GM21717 (cell line): Measurements from ENCODE around the gene PCBP4.

Experiments used
- ATAC-seq: cut with Tn5 transposase; IDR thresholded peaks from one replicate; pipeline ENCODE4 v1.9.1; 2021; ENCODE audit warnings: mild to moderate bottlenecking, moderate library complexity; ENCODE audit not compliant: unreplicated experiment

Gene PCBP4

DNA sequence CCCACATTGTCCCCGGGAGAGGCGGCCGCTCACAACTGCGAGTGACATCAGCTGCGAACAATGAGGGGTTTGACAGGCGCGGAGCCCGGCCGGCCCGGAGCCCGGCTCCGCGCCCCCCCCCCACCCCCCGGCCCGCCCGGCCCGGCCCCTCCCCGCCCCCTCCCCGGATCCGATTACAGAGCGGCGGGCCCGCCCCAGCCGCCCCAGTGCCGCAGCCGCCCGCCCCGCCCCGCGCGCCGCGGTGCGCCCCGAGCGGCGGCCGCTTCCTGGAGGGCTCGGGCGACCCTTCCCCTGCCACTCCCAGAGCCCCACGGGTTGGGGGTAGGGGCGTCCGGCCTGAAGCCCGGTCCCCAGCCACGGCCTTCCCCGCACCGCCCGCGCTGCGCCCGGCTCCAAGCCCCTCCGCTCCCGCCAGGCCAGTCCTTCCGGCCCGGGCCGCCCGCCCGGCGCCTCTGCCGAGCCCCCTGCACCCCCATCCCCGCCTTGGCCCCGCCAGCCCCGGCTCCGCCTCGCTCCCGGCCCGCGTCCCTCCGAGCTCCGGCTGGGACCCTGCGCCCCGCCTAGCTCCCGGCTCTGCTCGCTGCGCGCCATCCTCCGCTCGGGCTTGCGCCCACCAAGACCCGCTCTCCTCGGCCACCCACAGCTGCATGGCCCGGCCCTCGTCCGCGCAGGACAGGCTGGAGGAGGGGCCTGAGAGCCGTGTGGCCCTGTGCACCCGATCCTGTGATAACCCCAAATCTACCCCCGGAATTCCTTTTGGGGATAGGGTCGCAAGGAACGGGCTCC is at the start of gene PCBP4:
PCBP4 (minus strand) TSS at position 71 of the 786 bp plus-strand sequence. CDS start 6,214 bp downstream, outside the sequence.
- ATAC-seq, result no peak

DNA sequence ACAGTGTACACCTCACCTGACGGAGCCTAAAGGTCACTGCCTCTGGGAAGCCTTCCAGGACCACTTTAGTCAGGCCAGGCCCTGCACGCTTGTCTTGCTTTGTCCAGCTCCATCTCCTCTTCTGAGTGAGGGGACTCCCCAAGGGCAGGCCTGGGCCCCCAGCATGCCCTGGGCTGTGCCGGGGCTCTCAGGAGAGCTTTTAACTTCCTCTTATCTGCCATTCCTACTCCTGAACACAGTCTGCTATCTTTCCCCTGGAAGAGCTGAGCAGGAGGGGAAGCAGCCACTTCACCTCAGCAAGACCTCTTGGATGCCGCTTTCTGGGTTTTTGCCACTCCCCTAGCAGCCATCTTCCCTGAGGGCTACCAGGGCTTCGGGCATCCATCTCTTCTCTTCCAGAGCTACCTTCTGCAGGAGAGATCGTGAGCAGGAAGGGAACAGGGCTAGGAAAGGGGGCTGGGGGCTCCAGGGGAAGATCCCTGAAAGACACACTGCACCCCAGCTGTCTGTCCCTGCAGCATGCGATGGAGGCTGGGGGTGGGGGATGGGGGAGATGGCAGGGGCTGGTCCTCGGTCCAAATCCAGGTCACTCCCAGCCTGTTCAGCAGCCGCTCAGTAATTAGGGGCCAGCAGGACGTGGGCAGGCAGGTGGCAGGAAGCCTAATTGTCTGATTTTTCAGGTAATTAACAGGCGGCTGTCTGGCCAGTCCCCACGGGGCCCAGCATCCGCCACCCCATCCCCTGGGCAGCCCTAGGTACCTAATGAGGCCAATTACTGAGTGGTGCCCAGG is 48.4 kb upstream of the PCBP4 start:
- no peak for ATAC-seq

DNA sequence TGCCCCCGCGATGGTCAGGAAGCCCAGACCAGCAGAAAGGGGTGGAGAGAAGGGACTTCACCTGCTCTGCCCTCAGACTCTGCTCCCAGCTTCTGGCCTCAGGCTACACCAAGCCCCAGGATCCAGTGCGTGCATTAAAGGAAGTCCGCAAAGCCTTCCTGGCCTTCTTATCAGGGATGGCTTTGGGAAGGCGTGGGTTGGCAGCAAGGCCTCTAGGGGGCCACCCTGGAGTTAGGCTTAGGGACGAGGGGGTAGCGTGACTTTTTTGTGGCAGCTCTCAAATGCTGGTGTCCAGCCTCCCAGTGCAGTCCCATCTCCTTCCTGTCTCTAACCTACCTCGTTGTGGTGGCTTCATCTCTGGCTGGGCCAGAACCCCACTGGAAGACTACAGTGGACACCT is 47.4 kb upstream of the PCBP4 start:
- no peak for ATAC-seq

DNA sequence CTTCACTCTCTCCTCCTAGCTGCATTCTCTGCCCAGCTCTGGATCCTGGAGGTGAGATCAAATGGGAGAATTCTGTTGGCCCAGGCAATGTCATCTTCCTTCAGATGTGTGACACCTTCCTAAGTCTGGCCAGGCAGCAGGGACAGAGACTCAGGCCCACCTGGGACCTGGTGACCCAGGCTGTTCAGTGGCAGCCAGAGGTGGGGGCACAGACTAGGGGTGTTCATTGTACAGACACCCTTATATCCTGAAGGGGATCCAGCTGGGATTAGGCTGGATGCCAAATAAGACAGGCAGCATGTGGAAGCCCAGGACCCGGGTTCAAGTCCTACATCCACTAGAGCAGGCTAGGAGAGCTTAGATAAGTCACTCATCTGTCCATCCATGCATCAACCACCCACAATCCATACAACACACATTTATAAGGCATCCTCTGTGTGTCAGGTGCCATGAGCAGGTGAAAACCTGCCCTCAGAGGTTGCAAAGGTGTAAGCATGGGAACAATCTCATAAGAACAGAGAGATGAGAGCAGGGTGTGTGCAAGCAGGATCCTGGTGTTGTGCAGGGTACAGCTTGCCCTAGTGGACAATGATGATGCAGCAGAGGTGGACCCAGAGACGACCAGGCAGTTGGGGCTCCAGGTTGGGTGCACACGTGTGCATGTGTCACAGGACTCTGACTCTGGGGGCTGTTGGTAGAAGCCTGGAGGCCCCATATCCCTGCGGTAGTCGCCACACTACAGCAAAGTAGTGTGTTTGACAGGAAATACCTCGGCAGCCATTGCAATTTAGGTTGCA is 46.7 kb upstream of the PCBP4 start:
- no peak for ATAC-seq

DNA sequence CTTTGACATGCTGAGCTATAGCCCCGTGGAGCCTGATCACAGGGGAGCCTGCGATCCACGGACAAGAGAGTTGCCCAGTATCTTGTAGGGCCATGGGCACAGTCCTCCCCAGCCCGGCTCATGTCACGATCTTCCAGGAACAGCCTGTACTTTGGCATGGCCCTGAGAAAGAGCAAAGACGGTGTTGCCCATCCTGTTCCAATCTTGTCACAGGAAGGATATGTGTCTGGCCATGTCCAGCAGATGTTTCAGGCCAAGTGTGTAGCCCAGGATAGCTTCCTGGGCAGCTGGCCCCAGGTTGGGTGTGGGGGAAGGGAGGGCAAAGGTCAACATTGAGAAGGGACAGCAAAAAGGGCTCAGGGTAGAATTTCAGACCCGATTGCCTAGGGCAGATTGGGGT is 45.4 kb upstream of the PCBP4 start:
- no peak for ATAC-seq

DNA sequence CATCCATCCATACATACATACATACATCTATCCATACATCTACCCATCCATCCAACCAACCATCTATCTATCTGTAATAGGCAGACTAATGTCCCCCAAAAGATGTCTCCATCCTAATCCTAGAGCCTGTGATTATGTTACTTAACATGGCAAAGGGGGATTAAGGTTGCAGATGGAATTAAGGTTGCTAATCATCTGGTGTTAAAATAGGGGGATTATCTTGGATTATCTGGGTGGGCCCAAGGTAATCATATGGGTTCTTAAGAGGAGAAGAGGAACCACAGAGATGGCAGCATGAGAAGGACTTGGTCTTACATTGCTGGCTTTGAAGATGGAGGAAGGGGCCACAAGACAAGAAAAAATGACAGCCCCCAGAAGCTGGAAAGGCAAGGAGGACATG is 43.2 kb upstream of the PCBP4 start:
- no peak for ATAC-seq

DNA sequence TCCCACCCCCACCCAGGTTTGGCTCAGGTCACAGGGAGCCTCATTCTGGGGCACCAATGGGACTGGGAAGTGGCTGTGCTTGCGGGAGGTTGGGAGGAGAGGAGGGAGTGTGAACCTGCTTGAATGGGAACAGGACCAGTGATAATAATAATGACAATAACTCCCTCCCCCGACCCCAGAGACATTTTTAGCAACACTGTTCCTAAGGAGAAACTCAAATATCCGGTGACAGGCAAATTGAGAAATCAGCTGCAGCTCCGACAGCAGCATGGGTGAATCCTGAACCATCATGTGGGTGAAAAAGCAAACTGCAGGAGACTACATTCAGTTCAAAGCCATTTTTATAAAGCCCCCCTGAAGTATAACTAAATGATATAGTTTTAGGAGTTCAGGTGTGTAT is 40.0 kb upstream of the PCBP4 start:
- ATAC-seq, result no peak

DNA sequence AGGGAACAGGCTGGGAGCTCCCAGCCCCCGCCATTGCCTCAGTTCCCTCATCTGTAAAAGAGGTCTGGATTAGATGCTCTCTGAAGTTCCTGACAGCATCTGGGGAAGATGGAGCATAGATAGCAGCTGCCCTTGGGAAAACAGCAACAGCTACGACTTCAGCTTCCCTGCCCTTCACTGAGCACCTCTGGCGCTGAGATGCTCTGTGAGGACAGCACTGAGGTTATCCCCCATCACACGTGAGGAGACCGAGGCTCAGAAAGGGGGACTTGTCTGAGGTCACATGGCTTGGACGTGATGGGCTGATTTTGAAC is 39.5 kb upstream of the PCBP4 start:
- no peak for ATAC-seq

DNA sequence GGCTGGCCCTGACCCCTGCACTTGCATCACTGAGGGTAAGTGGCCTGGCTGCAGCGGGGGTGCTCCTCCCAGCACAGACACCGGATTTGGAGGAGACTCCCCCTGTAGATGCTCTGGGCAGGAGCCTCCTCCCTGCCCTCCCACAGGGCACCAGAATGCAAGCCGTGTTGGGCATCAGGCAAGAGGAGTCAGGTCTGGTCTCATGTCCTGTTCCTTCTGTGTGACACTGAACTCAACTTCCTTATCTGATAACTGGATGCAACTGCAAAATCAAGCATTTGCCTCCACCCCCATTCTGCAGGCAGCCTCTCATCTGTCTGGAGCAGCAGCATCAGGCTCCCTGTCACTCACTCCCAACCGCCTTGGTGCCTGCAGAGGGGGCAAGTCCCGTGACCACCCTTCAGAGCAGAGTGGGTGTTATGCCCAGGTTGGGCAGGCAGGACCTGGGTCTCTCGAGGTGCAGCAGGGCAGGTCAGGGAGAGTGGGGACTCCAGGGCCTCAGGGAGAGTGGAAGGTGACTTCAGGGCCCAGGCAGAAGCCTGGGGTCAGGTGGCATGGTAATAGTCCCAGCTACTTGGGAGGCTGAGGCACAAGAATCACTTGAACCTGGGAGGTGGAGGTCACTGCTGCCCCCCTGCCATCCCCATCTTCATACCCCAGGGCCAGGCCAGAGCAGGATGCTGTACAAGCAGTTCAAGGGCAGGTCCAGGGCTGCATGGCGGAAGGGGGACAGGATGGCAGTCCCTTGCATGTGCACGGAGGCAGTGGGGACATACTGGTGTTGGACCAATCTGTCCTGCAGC is 39.0 kb upstream of the PCBP4 start:
- no peak for ATAC-seq

DNA sequence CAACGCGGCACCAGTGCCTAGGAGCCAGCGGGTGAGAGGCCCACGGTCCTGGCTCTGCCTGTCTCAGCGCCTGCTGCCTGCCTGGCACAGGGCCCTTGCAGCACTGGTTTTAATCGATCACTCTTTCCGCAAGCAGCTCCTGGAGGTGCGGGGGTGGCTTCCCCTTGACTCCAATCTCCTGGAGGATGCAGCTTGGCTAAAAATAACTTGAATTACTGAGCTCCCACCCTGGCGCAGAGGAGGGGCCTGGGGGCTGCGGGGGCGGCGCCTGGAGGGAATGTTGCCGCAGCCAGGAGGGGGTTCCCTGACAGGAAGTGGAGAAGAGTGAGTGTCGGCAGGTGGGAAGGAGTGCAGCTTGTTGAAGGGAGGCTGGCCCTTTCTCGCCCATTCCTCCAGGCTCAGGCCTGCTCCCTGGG is 38.3 kb upstream of the PCBP4 start:
- no peak for ATAC-seq

DNA sequence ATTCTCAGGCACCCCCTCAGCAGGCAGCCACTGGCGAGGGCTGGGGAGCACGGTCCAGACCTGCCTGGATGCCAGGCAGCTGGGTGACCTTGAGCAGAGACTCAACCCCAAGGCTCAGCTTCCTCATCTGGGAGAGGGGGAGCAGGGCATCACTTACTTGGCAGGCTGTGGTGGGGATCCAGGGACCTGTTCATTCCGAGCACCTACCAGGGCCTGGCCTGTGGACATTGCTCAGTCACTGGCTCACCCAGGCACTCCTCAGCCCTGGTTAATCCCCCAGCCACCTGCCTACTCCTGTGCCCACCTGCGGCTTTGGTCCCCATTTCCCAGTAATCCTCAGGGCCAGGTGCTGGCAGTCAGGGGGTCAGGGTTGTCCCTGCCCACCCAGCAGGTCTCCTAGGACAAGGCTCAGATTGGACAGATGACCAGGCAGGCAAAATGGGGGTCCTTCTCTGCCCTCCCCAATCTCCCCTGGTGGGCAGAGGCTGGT is 37.7 kb upstream of the PCBP4 start:
- ATAC-seq, result no peak

DNA sequence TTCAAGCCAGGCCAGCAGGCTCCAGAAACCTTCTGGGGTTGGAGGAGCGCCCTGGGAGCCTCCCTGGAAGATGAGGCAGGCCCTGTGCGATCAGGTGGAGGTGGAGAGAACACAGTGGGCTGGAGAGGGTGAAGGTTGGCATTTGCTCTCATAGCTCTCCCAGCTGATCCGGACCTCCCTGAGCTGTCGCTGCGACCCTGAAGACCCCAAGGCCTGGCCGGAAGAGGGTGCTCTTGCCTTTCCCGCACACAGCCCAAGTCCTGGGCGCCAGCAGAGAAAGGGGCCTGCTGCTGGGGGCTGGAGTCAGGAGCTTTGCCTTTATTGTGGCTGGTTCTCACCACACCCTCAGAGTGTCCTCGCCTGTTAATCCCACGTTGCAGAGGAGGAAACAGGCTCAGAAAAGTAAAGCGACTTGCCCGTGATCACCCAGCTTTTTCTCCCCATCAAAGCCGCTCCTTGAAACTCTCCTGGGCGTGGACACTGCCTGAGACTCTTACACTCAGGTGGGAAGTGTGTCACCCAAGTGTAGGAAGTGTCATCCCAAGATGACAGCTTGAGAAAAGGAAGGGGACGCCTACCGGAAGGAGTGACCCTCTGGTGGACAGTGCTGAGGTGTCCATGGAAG is 37.0 kb upstream of the PCBP4 start:
- ATAC-seq, result no peak

DNA sequence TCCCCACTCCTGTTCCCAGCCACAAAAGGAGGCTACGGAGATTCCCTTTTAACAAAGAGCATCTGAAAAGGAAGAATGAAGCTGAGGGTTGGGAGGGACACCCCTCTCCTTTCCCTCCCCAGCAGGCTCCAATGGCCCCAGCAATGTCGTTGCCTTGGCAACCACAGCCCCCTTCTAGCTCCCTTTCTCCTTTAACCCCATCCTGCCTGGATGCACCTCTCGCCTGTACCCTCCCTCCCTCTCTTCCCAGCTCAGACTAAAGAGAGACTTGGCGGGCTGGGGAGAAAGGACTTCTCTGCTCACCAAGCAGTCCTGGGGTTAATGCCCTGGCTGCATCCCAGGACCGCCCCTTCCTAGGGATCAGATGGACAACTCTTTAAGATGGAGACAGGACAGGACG is 35.5 kb upstream of the PCBP4 start:
- no peak for ATAC-seq

DNA sequence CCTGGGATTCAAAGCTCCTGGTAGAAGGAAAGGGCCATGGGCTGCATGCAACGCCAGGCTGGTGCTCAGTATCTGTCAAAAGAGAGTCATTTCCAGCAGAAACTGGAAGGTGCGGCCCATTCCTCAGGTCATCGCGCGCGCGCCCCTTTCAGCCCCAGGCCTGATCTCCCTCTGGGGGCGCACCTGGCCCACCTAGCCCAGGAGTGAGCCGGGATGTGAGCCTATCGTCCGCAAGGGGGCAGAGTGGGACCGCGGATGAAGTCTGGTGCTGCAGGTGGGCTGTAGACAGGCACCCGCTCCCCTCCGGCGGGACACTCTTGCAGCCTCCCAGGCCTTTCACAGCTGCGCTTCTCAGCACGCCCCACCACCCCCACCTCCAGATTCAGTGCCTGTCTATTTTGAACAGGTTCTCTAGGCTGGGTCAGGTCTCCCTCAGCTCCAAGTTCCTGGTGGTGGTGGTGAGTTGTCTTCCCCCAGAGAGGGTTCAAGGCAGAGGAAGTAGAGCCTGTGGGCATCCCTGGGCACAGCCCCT is 34.3 kb upstream of the PCBP4 start:
- ATAC-seq, result peak; percentile 69

DNA sequence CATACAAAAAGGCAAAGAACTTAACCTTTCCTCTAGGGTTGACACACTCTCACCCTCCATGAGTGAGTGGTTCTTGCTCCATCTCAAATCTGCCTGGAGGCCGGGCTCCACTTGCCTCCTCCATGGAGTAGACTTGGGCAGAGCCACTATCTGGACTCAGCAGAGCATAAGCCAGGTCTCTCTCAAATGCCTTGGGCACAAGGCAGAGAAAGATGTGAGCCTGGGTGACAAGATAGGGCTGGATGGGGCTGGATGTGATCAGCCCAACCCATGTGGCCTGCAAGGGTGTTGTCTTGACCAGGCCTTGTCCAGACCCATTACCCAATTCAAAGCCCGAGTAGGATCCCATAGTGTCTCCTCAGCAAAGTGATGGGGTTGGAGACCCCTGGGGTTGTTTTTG is 32.6 kb upstream of the PCBP4 start:
- ATAC-seq, result no peak

DNA sequence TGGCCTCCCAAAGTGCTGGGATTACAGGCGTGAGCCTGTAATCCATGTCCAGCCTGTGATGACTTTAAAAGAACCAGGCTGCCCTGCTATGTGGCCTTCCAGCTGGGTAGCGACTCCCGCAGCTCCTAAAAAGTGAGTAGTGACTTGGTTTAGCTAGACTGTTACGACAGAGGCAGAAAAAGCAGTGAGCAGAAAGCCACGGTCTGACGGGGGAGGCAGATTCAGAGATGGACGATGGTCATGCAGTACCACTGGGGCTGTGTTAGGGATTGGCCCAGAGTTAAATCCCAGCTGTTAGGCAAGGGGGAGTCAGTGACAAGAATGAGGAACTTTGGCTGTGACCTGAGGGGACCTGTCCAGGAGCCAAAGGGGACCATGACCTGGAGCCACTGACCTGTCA is 31.5 kb upstream of the PCBP4 start:
- no peak for ATAC-seq

DNA sequence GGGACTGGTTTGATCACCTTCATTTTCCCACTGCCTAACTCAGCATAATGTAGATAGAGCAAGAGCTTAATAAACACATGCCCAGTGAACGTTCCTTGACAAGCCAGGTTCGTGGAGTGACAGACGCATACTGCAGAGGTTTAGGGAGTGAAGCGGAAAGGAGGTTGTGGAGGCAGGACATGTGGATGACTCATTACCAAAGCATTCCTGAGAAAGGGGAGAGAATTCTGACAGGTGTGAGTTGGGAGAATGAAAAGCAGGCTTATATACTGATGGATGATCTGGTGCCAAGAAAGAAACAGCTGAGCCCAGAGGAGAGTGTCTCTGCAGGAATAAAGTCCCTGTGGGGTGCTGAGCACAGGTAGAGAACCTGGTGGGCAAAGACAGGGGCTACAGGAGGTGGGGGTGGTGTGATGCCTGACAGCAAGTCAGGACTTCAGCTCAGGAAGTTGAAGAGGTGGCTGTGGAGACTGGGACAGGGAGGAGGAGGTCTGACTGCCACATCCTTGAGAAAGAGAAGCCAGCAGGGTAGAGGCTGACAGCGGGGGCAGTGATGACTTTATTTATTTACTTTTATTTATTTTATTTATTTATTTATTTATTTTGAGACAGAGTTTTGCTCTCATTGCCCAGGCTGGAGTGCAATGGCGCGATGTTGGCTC is 30.8 kb upstream of the PCBP4 start:
- ATAC-seq, result no peak

DNA sequence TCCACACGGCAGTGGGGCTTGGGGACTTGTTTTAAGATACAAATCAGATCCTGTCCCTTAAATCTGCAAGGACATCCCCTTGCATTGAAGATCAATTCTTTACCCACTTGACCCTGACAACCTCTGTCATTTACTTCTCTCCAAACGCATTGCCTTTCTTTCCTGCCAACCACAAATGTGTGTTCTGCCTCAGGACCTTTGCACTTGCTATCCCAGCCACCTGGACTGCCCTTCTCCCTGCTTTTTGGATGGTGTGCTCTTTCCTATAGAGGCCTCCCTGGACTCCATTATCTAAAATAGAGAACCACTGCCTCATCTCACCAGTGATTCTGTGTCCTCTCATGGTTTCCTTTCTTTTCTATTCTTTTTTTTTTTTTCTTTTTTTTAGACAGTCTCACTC is 29.9 kb upstream of the PCBP4 start:
- no peak for ATAC-seq

DNA sequence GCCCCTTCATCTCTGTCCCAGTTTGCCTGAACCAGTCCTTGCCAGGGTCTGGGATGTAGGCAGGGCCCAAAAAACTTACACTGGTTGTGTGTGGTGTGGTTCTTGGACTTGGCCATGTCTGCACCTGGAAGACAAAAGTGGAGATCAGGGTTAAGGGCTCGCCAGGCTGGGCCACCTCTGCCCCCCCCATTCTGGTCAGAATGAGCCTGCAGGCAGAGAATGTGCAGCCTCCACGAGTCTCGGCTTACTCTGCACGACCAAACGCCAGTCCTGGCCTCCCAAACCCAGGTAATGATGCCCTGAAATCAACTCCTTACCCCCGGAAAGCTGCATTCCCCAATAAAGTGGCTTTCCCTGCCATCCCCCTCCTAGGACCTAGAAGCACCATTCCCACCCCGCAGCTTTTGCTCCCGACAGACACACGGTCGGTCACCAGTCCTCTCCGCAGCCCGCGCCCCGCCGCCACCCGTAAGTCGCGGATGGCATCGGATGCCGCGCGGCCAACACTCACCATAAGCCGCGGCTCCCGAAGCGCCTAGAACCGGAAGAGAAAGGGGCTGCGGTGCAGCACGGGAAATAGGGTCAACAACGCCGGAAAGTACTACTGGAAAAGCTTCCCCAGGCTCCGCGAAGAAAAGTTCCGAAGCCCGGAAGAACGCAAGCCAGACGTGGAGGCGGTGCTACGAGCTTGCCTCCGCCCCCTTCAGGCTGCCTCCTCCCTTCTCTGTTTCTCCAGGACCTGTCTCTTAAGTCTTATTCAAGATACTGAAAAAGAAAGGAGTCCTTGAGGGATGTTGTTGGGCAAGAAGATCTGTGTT is 28.3 kb upstream of the PCBP4 start, which contains the start of gene RPL29:
RPL29 (minus strand) TSS at position 550 of the 818 bp plus-strand sequence; CDS start at position 116, 434 bp downstream.
- peak; percentile 75 for ATAC-seq
